Uterus (tissue), 4 donors: ENCODE measurements around the gene TTC7B. TPM values are rescaled to one million over a fixed set of nuclear protein-coding genes. Genes with fewer than 3 reads are reported as not detected.
"Not testable (repeated sequence)": the region's sequence is repeated elsewhere in the genome, so short reads cannot be mapped to it uniquely, and the experiment has no call there.

Source experiments
- DNase-seq, 2 donors: peaks; one replicate each; pipeline ENCODE4 v3.0.0-alpha.2; 2019 to 2020
- H3K27ac ChIP-seq, 2 donors: fragments of 200-600 bp; sonication (generic); 1 replicate in 1 of 2; 2 replicates in 1 of 2; pipeline ENCODE4 v1.5.1; 2016 to 2018
- H3K27me3 ChIP-seq, 2 donors: fragments of 200-600 bp; sonication (generic); one replicate each; pipeline ENCODE4 v1.5.1; 2018 to 2019; ENCODE audit warnings: control low read depth in 1 of 2
- H3K36me3 ChIP-seq, 2 donors: fragments of 200-600 bp; sonication (generic); one replicate each; pipeline ENCODE4 v1.5.1; 2019; ENCODE audit warnings: control low read depth in 1 of 2
- H3K4me1 ChIP-seq, 2 donors: fragments of 200-600 bp; sonication (generic); one replicate each; pipeline ENCODE4 v1.5.1; 2018 to 2019; ENCODE audit warnings: control low read depth in 1 of 2
- H3K4me3 ChIP-seq, 2 donors: fragments of 200-600 bp; sonication (generic); 1 replicate in 1 of 2; 2 replicates in 1 of 2; pipeline ENCODE4 v1.5.1; 2018 to 2019; ENCODE audit warnings: mild to moderate bottlenecking in 1 of 2
- H3K9me3 ChIP-seq, 2 donors: fragments of 200-600 bp; sonication (generic); one replicate each; pipeline ENCODE4 v1.5.1; 2019; ENCODE audit warnings: control low read depth in 1 of 2
- CTCF ChIP-seq, 4 experiments: fragments of 200-600 bp in 2 of 4; fragments of 450-650 bp in 2 of 4; sonication (generic) in 2 of 4; IDR thresholded peaks; one replicate each; pipeline ENCODE4 v1.5.1; 2016 to 2019; ENCODE audit warnings: antibody characterized with exemption in 4 of 4, mild to moderate bottlenecking in 2 of 4, moderate library complexity in 1 of 4
- POLR2A ChIP-seq, 2 donors: fragments of 450-650 bp; IDR thresholded peaks; one replicate each; pipeline ENCODE4 v1.6.1; 2016; ENCODE audit warnings: antibody characterized with exemption in 2 of 2, mild to moderate bottlenecking in 1 of 2, moderate library complexity in 1 of 2
- intact Hi-C: fragments of 100-400 bp; cut with DNase I; formaldehyde crosslinking; loops from one replicate; pipeline ENCODE4 v1.15.1; 2023; ENCODE audit warnings: low total_unique reads
- total RNA-seq, 4 donors: library from RNA; depleted of rRNA in 3 of 4; stranded (reverse); fragments of >200 nt in 3 of 4; gene quantifications; one replicate each; pipeline versions ENCODE4 v1.1.0 to v1.2.4, GENCODE V29; 2014 to 2023
- donor health status: DM: yes; HTN: yes; CAD: no.

TTC7B gene
- total RNA-seq, 4 donors from 2014 or later, result 15.3 to 73.9 (median 28.0) TPM

- Histone ChIP-seq H3K36me3 (no peaks in the 10 kb centered on the region), H3K4me3 (no peak overlapping the region), H3K9me3 (no peaks in the 10 kb centered on the region), H3K27ac (peak overlapping the region; percentile 79 to 83), H3K27me3 (no peaks in the 10 kb centered on the region), H3K4me1 (no peaks in the 10 kb centered on the region)
- DNase-seq, result peak; percentile 54 to 56
- TF ChIP-seq CTCF (IDR thresholded peaks at IDR 0.05), result no peak
- TF ChIP-seq POLR2A (IDR thresholded peaks at IDR 0.05), result no peak
- intact Hi-C loops, result no loop called here
Observed at GRCh38 chr14:90839024-90839888, 23.0 kb upstream of the TTC7B start.

- DNase-seq, H3K36me3 ChIP-seq, intact Hi-C loops, H3K27me3 ChIP-seq, H3K9me3 ChIP-seq, H3K4me3 ChIP-seq, H3K4me1 ChIP-seq: not testable (repeated sequence)
- H3K27ac ChIP-seq, result peak overlapping the region; percentile 79 to 83
Observed at GRCh38 chr14:90838531-90838930, 22.3 kb upstream of the TTC7B start.

GRCh38 chr14:90837355-90837754, 21.1 kb upstream of the TTC7B start:
- TF ChIP-seq POLR2A (IDR thresholded peaks at IDR 0.05), result no peak
- TF ChIP-seq CTCF (IDR thresholded peaks at IDR 0.05), result no peak
- Histone ChIP-seq H3K27me3 (no peaks in the 10 kb centered on the region), H3K4me3 (no peak overlapping the region), H3K9me3 (no peaks in the 10 kb centered on the region), H3K36me3 (no peaks in the 10 kb centered on the region), H3K4me1 (no peaks in the 10 kb centered on the region), H3K27ac (no peak overlapping the region)
- DNase-seq, result no peak
- intact Hi-C loops, result no loop called here

GRCh38 chr14:90836692-90837063, 20.4 kb upstream of the TTC7B start:
- no peak overlapping the region for H3K4me3 ChIP-seq
- H3K9me3 ChIP-seq, result no peaks in the 10 kb centered on the region
- TF ChIP-seq POLR2A (IDR thresholded peaks at IDR 0.05) (no peak), CTCF (IDR thresholded peaks at IDR 0.05) (no peak)
- peak; percentile 4 to 9 for DNase-seq
- intact Hi-C loops, result no loop called here
- H3K27ac ChIP-seq, result no peak overlapping the region
- no peaks in the 10 kb centered on the region for H3K4me1 ChIP-seq
- no peaks in the 10 kb centered on the region for H3K36me3 ChIP-seq
- no peaks in the 10 kb centered on the region for H3K27me3 ChIP-seq

GRCh38 chr14:90831821-90832220, 15.6 kb upstream of the TTC7B start:
- TF ChIP-seq CTCF (IDR thresholded peaks at IDR 0.05) (no peak), POLR2A (IDR thresholded peaks at IDR 0.05) (no peak)
- DNase-seq, result no peak
- no peaks in the 10 kb centered on the region for H3K36me3 ChIP-seq

More at GRCh38 chr14:90831821-90832220, 15.6 kb upstream of the TTC7B start:
- no peaks in the 10 kb centered on the region for H3K27me3 ChIP-seq
- H3K4me3 ChIP-seq, result no peak overlapping the region
- H3K27ac ChIP-seq, result no peak overlapping the region
- no peaks in the 10 kb centered on the region for H3K4me1 ChIP-seq
- intact Hi-C loops, result no loop called here
- H3K9me3 ChIP-seq, result no peaks in the 10 kb centered on the region
